GM12801 (cell line): ENCODE data around the gene FAM219A.

ENCODE experiments used
- CTCF ChIP-seq: IDR thresholded peaks from one replicate; pipeline ENCODE4 v1.5.1; 2011; ENCODE audit warnings: control low read depth; ENCODE audit not compliant: insufficient read length; ENCODE audit errors: extremely low read depth

Gene FAM219A

GRCh38 chr9:34396276-34397214 is 61.8 kb downstream of the FAM219A start:
- no peak for TF ChIP-seq CTCF

DNA sequence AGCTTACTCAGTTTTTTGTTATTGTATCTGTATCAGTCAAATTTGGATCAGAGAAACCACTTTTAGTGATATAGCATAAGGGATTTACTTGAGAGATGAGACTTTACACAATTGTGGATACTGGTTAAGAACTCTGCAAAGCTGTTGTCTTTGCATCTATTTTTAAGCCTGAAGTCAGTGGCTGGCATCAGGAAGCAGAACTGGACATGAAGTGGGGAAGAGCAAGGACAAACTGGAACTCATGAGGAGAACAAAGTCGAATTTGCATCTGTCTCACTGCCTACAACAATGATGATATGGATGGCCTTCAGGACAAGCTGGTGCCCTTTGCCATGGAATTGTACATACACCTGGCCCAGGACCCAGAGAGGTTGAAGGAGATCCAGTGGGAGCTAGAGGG is 65.9 kb downstream of the FAM219A start:
- no peak for TF ChIP-seq CTCF

DNA sequence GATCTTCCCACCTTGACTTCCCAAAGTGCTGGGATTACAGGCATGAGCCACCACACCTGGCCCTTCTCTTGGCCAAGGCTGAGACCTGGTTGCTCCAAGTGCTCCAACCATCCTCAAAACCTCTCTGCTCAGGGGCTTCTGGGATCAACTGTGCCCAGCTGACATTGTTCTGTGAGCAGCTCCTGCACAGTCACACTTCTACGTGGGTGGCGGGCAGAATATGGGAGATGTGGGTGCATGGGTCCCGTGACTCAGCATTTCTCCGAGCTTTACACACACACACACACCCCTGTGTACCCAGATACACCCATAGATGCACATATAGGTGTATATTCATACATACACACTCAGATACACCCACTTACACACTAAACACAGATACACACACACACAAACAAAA is 71.1 kb downstream of the FAM219A start:
- TF ChIP-seq CTCF = no peak

DNA sequence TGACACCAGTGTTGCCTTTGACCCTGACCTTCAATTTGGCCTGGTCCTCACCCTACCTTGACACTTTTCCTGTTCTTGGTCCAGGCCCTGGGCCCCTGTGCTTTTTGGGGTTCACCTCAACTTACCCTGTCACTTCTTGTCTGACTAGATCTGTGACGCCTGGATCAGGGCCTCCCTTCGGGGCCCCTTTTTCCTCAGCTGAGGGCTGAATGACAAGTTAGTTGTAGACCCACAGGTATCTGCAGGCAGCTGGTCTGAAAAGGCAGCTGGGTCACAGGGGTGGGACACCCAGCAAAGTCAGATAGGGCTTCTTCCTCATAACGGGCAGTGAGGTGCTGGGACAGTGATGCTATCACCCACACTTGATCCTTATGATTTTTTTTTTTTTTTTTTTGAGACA is 71.7 kb downstream of the FAM219A start:
- no peak for TF ChIP-seq CTCF

DNA sequence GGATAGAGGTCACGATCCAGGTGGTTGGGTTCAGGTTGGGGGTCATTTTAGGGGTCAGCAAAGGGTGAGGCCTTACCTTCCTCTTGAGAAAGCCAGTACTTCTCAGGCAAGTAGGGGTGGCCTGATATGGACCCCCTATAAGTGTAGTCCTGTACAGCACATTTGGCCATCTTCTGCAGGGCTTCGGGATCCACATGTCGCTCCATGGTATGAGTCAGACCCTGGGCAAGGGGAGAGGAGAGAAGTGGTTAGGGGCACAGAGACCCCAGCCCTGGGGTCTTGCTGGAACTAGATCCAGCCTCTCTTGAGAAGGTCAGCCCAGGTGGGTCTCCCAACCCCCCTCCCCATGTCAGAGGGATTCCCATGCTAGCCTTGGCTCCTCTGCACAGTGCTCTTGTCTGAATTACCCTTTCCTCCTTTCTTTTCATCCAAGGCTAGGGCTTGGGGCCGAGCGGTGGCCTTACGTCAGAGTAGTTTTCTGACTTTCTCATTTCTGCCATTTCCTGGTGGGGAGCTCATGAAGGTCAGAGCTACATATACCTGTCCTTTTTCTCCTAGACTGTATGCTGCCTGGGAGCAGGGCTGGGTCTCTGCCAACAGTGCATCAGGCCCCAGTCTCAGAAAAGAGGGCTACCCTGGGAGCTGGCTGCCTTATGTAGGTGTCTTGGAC is 72.7 kb downstream of the FAM219A start:
- TF ChIP-seq CTCF = no peak

GRCh38 chr9:34384368-34385165 is 73.8 kb downstream of the FAM219A start:
- no peak for TF ChIP-seq CTCF

DNA sequence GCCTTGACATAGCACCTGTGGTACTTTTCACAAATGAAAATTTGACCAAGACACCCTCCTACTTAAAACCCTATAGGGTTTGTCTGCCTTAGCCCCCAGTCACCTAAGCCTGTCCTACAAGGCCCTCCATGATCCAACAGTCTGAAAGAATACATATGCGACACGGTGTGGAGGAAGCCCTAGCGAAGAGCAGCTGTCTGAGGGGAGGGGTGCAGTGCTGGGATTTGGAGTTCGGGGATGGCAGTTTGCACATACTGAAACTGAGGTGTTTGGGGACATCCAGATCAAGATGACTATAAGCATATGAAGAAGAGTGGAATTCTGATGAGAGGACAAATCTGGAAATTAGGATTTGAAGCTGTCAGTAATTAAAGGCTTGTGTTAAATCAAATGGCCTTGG is 74.5 kb downstream of the FAM219A start:
- TF ChIP-seq CTCF = no peak
